SU-DHL-6 (cell line): ENCODE data around the gene PM20D1.

Source experiments
- H2AFZ ChIP-seq: fragments of 200-600 bp; sonication (generic); 2 replicates; pipeline ENCODE4 v1.6.1; 2014; ENCODE audit warnings: low read depth, mild to moderate bottlenecking, moderate library complexity, mixed read lengths, antibody characterized with exemption, low read length; ENCODE audit not compliant: severe bottlenecking
- H3F3A ChIP-seq: fragments of 200-600 bp; shearing (Covaris generic); 2 replicates; pipeline ENCODE4 v1.6.0; 2016; ENCODE audit warnings: antibody characterized with exemption, mild to moderate bottlenecking; ENCODE audit not compliant: insufficient read depth
- H3K27ac ChIP-seq: fragments of 200-600 bp; sonication (generic); 2 replicates; pipeline ENCODE4 v1.5.1; 2016; ENCODE audit warnings: low read depth, mild to moderate bottlenecking, low read length, moderate library complexity, mixed read lengths
- H3K27me3 ChIP-seq: fragments of 200-600 bp; sonication (generic), shearing (Covaris generic); 2 replicates; pipeline ENCODE4 v1.6.0; 2014; ENCODE audit warnings: mild to moderate bottlenecking, low read length
- H3K36me3 ChIP-seq: fragments of 200-600 bp; sonication (generic); 2 replicates; pipeline ENCODE4 v1.6.1; 2014; ENCODE audit warnings: mild to moderate bottlenecking, low read length, mixed read lengths
- H3K4me2 ChIP-seq: fragments of 300-600, 200-600 bp; shearing (Covaris generic), sonication (generic); 2 replicates; pipeline ENCODE4 v1.6.0; 2014; ENCODE audit warnings: low read length, low read depth, mild to moderate bottlenecking; ENCODE audit not compliant: poor library complexity, severe bottlenecking
- H3K4me3 ChIP-seq: fragments of 200-600 bp; sonication (generic); 2 replicates; pipeline ENCODE4 v1.5.1; 2014; ENCODE audit warnings: antibody characterized with exemption, low read length, mild to moderate bottlenecking, mixed read lengths; ENCODE audit not compliant: insufficient read depth, poor library complexity, severe bottlenecking
- H3K79me2 ChIP-seq: fragments of 200-600 bp; sonication (generic); 2 replicates; pipeline ENCODE4 v1.6.1; 2014; ENCODE audit warnings: mild to moderate bottlenecking, low read length, moderate library complexity; ENCODE audit not compliant: insufficient read depth
- H3K9ac ChIP-seq: fragments of 200-600 bp; sonication (generic); 2 replicates; pipeline ENCODE4 v1.7.0; 2014; ENCODE audit warnings: mild to moderate bottlenecking, low read length
- H3K9me2 ChIP-seq: fragments of 200-600 bp; sonication (generic); replicated peaks from 2 replicates; pipeline ENCODE4 v1.6.1; 2014; ENCODE audit warnings: low read length; ENCODE audit not compliant: insufficient read depth
- H3K9me3 ChIP-seq: fragments of 200-600 bp; sonication (generic); 2 replicates; pipeline ENCODE4 v1.6.1; 2014; ENCODE audit warnings: low read length, mixed read lengths; ENCODE audit not compliant: insufficient read depth
- H4K20me1 ChIP-seq: fragments of 200-600 bp; sonication (generic); 2 replicates; pipeline ENCODE4 v1.6.1; 2014; ENCODE audit warnings: low read depth, mild to moderate bottlenecking, antibody characterized with exemption, low read length, moderate library complexity, mixed read lengths
- CTCF ChIP-seq: fragments of 200-600 bp; sonication (generic); IDR thresholded peaks from one replicate; pipeline ENCODE4 v1.5.1; 2017; ENCODE audit warnings: antibody characterized with exemption, mild to moderate bottlenecking, low read length, moderate library complexity; ENCODE audit not compliant: insufficient read depth, poor library complexity, severe bottlenecking
- EZH2phosphoT487 ChIP-seq: fragments of 200-600 bp; sonication (generic), shearing (Covaris generic); conservative IDR thresholded peaks from 2 replicates; pipeline ENCODE4 v1.6.1; 2018; ENCODE audit warnings: mild to moderate bottlenecking, antibody characterized with exemption, low read length, moderate library complexity, mixed read lengths

The PM20D1 gene

GRCh38 chr1:205840146-205840923 is 9.6 kb downstream of the PM20D1 start:
- no peak overlapping the region for H2AFZ ChIP-seq
- H3K4me2 ChIP-seq, result no peak overlapping the region
- no peaks in the 10 kb centered on the region for H3K9me3 ChIP-seq
- no peaks in the 10 kb centered on the region for H3K79me2 ChIP-seq
- H3K9ac ChIP-seq, result no peak overlapping the region
- no peaks in the 10 kb centered on the region for H4K20me1 ChIP-seq
- no peaks in the 10 kb centered on the region for H3K36me3 ChIP-seq
- no peak for TF ChIP-seq CTCF
- TF ChIP-seq EZH2phosphoT487, result no peak
- H3K27ac ChIP-seq, result no peak overlapping the region
- H3K9me2 ChIP-seq, result no peaks in the 10 kb centered on the region
- no peak overlapping the region for H3K4me3 ChIP-seq
- H3F3A ChIP-seq, result no peaks in the 10 kb centered on the region
- H3K27me3 ChIP-seq, result no peaks in the 10 kb centered on the region

GRCh38 chr1:205837382-205837970 is 12.5 kb downstream of the PM20D1 start:
- Histone ChIP-seq H3K36me3 (no peaks in the 10 kb centered on the region), H3K9me2 (no peaks in the 10 kb centered on the region), H3K27me3 (no peaks in the 10 kb centered on the region), H3K9ac (no peak overlapping the region), H3K9me3 (no peaks in the 10 kb centered on the region), H4K20me1 (no peaks in the 10 kb centered on the region), H3F3A (no peaks in the 10 kb centered on the region), H3K79me2 (no peaks in the 10 kb centered on the region), H3K4me3 (no peak overlapping the region), H3K27ac (no peak overlapping the region), H2AFZ (no peak overlapping the region), H3K4me2 (no peak overlapping the region)
- no peak for TF ChIP-seq CTCF
- TF ChIP-seq EZH2phosphoT487, result no peak

GRCh38 chr1:205834751-205835150 is 15.2 kb downstream of the PM20D1 start:
- Histone ChIP-seq H3K36me3 (no peaks in the 10 kb centered on the region), H3K9me2 (no peaks in the 10 kb centered on the region), H4K20me1 (no peaks in the 10 kb centered on the region), H3K27ac (no peak overlapping the region), H3K4me2 (no peak overlapping the region), H3K27me3 (no peaks in the 10 kb centered on the region), H3F3A (no peaks in the 10 kb centered on the region), H3K79me2 (no peaks in the 10 kb centered on the region), H3K4me3 (no peak overlapping the region), H2AFZ (no peak overlapping the region), H3K9ac (no peak overlapping the region), H3K9me3 (no peaks in the 10 kb centered on the region)
- TF ChIP-seq CTCF, result no peak
- TF ChIP-seq EZH2phosphoT487, result no peak
